ENCODE data around the gene TUB. TPM values are rescaled to one million over a fixed set of nuclear protein-coding genes. Genes with fewer than 3 reads are reported as not detected.

Gene TUB
- total RNA-seq, 1 experiment from 2014 or later = not detected

GRCh38 chr11:8100605-8101004 is 19.6 kb downstream of the TUB start:
- Histone ChIP-seq H3K36me3 (ENCODE audit: low read depth) (no peaks in the 10 kb centered on the region), H3F3A (ENCODE audit: insufficient read depth, low read depth) (no peaks in the 10 kb centered on the region), H3K79me2 (ENCODE audit: low read depth) (no peaks in the 10 kb centered on the region), H4K20me1 (ENCODE audit: insufficient read depth) (no peaks in the 10 kb centered on the region), H3K4me1 (replicated peaks; ENCODE audit: insufficient read depth) (no peaks in the 10 kb centered on the region), H3K9me3 (ENCODE audit: insufficient read depth, low read depth) (no peaks in the 10 kb centered on the region), H3K27me3 (ENCODE audit: insufficient read depth, low read depth) (no peaks in the 10 kb centered on the region), H3K27ac (no peak overlapping the region), H3K4me2 (no peak overlapping the region), H3K4me3 (no peak overlapping the region), H2AFZ (no peak overlapping the region), H3K9me2 (ENCODE audit: insufficient read depth) (no peaks in the 10 kb centered on the region)
- TF ChIP-seq CTCF (conservative IDR thresholded peaks at IDR 0.05) = no peak
- TF ChIP-seq EZH2 (IDR thresholded peaks at IDR 0.05; ENCODE audit: low read depth) = no peak
- BruUV-seq (replicated peaks) = no TSS peak
- DNase-seq = no peak
- intact Hi-C loops (cut with micrococcal nuclease; ENCODE audit: unreplicated experiment) = no loop called here
- POLR2A ChIA-PET (ENCODE audit: unreplicated experiment) = no interaction called here
- CTCF ChIA-PET = interaction anchor here (0.6 to 2.6 kb wide), 2 partner anchors 54 to 94 kb away, joined by 5 to 22 read pairs; no protein-coding TSS in a partner anchor

GRCh38 chr11:8101421-8101820 is 20.4 kb downstream of the TUB start:
- no peak for TF ChIP-seq CTCF (conservative IDR thresholded peaks at IDR 0.05)
- no peak for TF ChIP-seq EZH2 (IDR thresholded peaks at IDR 0.05; ENCODE audit: low read depth)
- no peak for DNase-seq
- no peak overlapping the region for H3K4me2 ChIP-seq
- intact Hi-C loops (cut with micrococcal nuclease; ENCODE audit: unreplicated experiment) = no loop called here
- no peaks in the 10 kb centered on the region for H3K9me3 ChIP-seq (ENCODE audit: insufficient read depth, low read depth)
- no peak overlapping the region for H2AFZ ChIP-seq
- no peaks in the 10 kb centered on the region for H3K9me2 ChIP-seq (ENCODE audit: insufficient read depth)
- no peaks in the 10 kb centered on the region for H3K4me1 ChIP-seq (replicated peaks; ENCODE audit: insufficient read depth)
- H3K36me3 ChIP-seq (ENCODE audit: low read depth) = no peaks in the 10 kb centered on the region
- CTCF ChIA-PET = interaction anchor here (2.6 kb wide), 1 partner anchor 95 kb away, joined by 22 read pairs; no protein-coding TSS in a partner anchor
- no peaks in the 10 kb centered on the region for H3F3A ChIP-seq (ENCODE audit: insufficient read depth, low read depth)
- POLR2A ChIA-PET (ENCODE audit: unreplicated experiment) = no interaction called here
- no peak overlapping the region for H3K27ac ChIP-seq
- H3K79me2 ChIP-seq (ENCODE audit: low read depth) = no peaks in the 10 kb centered on the region
- no peaks in the 10 kb centered on the region for H4K20me1 ChIP-seq (ENCODE audit: insufficient read depth)
- H3K27me3 ChIP-seq (ENCODE audit: insufficient read depth, low read depth) = no peaks in the 10 kb centered on the region
- BruUV-seq (replicated peaks) = no TSS peak
- H3K4me3 ChIP-seq = no peak overlapping the region

GRCh38 chr11:8102296-8102915 is 21.4 kb downstream of the TUB start:
- Histone ChIP-seq H3F3A (ENCODE audit: insufficient read depth, low read depth) (no peaks in the 10 kb centered on the region), H3K9me2 (ENCODE audit: insufficient read depth) (no peaks in the 10 kb centered on the region), H2AFZ (no peak overlapping the region), H3K27me3 (ENCODE audit: insufficient read depth, low read depth) (no peaks in the 10 kb centered on the region), H3K4me3 (no peak overlapping the region), H3K27ac (no peak overlapping the region), H3K9me3 (ENCODE audit: insufficient read depth, low read depth) (no peaks in the 10 kb centered on the region), H3K4me2 (no peak overlapping the region), H3K4me1 (replicated peaks; ENCODE audit: insufficient read depth) (no peaks in the 10 kb centered on the region), H3K79me2 (ENCODE audit: low read depth) (no peaks in the 10 kb centered on the region), H4K20me1 (ENCODE audit: insufficient read depth) (no peaks in the 10 kb centered on the region), H3K36me3 (ENCODE audit: low read depth) (no peaks in the 10 kb centered on the region)
- intact Hi-C loops (cut with micrococcal nuclease; ENCODE audit: unreplicated experiment) = no loop called here
- CTCF ChIA-PET = no interaction called here
- TF ChIP-seq EZH2 (IDR thresholded peaks at IDR 0.05; ENCODE audit: low read depth) (no peak), CTCF (conservative IDR thresholded peaks at IDR 0.05) (no peak)
- POLR2A ChIA-PET (ENCODE audit: unreplicated experiment) = no interaction called here
- BruUV-seq (replicated peaks) = no TSS peak
- DNase-seq = no peak
